ENCODE data around the gene HASPIN. TPM values are rescaled to one million over a fixed set of nuclear protein-coding genes. Genes with fewer than 3 reads are reported as not detected.

HASPIN gene
- total and polyA plus RNA-seq, 2 of the 8 experiments (the other 6 are each of a cell fraction or from before 2014, with no cell fraction given): 7.8 to 29.5 TPM

DNA sequence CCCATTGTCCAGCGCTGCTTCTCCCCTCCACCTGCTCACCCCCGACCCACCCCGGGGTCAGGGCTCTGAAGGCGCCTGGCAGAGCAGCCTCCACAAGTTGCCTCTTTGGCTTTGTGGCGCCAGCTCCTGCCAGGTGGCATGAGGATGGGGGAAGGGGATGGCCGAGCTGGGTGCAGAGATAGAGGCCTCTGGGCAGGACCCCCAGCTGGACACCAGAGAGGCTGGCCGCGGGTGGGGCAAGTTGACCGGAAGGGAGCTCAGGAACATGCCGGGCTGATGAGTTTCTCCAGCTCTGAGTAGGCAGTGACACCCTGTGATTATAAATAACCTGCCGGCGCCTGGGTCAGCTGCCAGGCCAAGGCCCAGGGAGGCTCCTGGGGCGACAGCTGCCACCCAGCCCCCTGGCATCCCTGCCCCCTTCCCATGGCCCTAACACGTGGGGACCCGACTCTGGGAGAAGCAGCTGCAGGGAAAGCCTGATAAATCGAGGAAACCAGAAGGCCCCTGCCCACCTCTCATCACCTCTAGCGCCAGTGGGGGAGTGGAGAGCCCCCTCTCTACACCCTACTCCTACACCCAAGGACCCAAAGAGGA, 28.5 kb upstream of the HASPIN start:
- POLR2A ChIA-PET (ENCODE audit: partially characterized antibody): interaction anchor here (1.0 to 3.1 kb wide), 7 partner anchors 12 to 448 kb away, joined by 3 to 13 read pairs (median 6); partner anchors contain the start of genes CYB5D2, EMC6, HASPIN and TAX1BP3
- H3K4me3 ChIP-seq (ENCODE audit: extremely low read depth in 1 of 4, insufficient read depth in 2 of 4, low read depth in 3 of 4, low read length in 4 of 4): peak overlapping the region; percentile 47 to 70 (median 61)
- H3K36me3 ChIP-seq (ENCODE audit: control insufficient read depth in 2 of 4, insufficient read depth in 4 of 4, low read length in 3 of 4): no peaks in the 10 kb centered on the region
- H2BK20ac ChIP-seq (ENCODE audit: low read length): no peak overlapping the region
- H2AFZ ChIP-seq (ENCODE audit: low read length): no peak overlapping the region; the same call in 1 of the 2 replicates
- H3K56ac ChIP-seq (replicated peaks; ENCODE audit: insufficient read length, low read depth, low read length): no peak overlapping the region
- no peak overlapping the region for H2BK15ac ChIP-seq (ENCODE audit: low read length)
- H2AK5ac ChIP-seq (ENCODE audit: low read depth, low read length): no peak overlapping the region
- H3K4me2 ChIP-seq (ENCODE audit: insufficient read depth in 1 of 2, low read depth in 2 of 2, low read length in 2 of 2): peak overlapping the region; percentile 86 to 96
- H3K18ac ChIP-seq (ENCODE audit: extremely low read depth, low read length): peak overlapping the region; percentile 71; the same call in 1 of the 2 replicates
- no peak overlapping the region for H4K5ac ChIP-seq (ENCODE audit: insufficient read length, low read depth, low read length)
- no peak for FAIRE-seq
- no peak overlapping the region for H3K14ac ChIP-seq (ENCODE audit: insufficient read length)
- H3K23ac ChIP-seq (ENCODE audit: insufficient read length): no peak overlapping the region
- no peak overlapping the region for H2BK5ac ChIP-seq (ENCODE audit: low read depth, low read length)
- peak in 1 of 2 experiments; percentile 58 for DNase-seq (ENCODE audit: low read depth in 1 of 2, low spot score in 2 of 2)
- CTCF ChIA-PET (ENCODE audit: partially characterized antibody): interaction anchor here (0.7 to 3.0 kb wide), 8 partner anchors 12 to 346 kb away, joined by 3 to 20 read pairs (median 4); partner anchors contain the start of gene HASPIN
- H2BK120ac ChIP-seq (replicated peaks; ENCODE audit: low read depth, low read length): no peak overlapping the region
- H3K23me2 ChIP-seq (ENCODE audit: low read depth, low read length): peaks cover 9% of the 10 kb centered on the region; the same call in 1 of the 2 replicates
- no peaks in the 10 kb centered on the region for H3K9me3 ChIP-seq (ENCODE audit: insufficient read depth in 2 of 2, low read depth in 1 of 2, low read length in 1 of 2)
- H2BK12ac ChIP-seq (ENCODE audit: low read depth, low read length): no peak overlapping the region; the same call in 1 of the 2 replicates
- peaks cover 0 to 14% (median 8%) of the 10 kb centered on the region in 4 experiments; a peak in 5 of 7 replicates for H3K4me1 ChIP-seq (replicated peaks in 1 of 4; ENCODE audit: control insufficient read depth in 3 of 4, insufficient read depth in 4 of 4, low read length in 3 of 4)
- no peaks in the 10 kb centered on the region for H3K79me2 ChIP-seq (ENCODE audit: control insufficient read depth in 1 of 2, insufficient read depth in 2 of 2, low read length in 2 of 2)
- no peak overlapping the region for H4K91ac ChIP-seq (replicated peaks; ENCODE audit: insufficient read length, low read length)
- no peak overlapping the region for H4K8ac ChIP-seq (ENCODE audit: extremely low read depth, insufficient read depth, low read length)
- H3K27me3 ChIP-seq (replicated peaks in 1 of 4; ENCODE audit: control insufficient read depth in 3 of 4, extremely low read depth in 1 of 4, insufficient read depth in 3 of 4, low read length in 3 of 4): peaks cover 0 to 22% (median 13%) of the 10 kb centered on the region in 4 experiments; a peak in 6 of 7 replicates
- H3K9ac ChIP-seq (replicated peaks in 1 of 4; ENCODE audit: extremely low read depth in 1 of 4, low read depth in 3 of 4, low read length in 3 of 4): no peak overlapping the region
- no peaks in the 10 kb centered on the region for H3K79me1 ChIP-seq (ENCODE audit: low read depth, low read length)
- peaks cover 0 to 5% of the 10 kb centered on the region in 2 experiments for H4K20me1 ChIP-seq (replicated peaks in 1 of 2; ENCODE audit: control insufficient read depth in 1 of 2, insufficient read depth in 2 of 2, low read length in 2 of 2)
- no peak overlapping the region for H3K4ac ChIP-seq (replicated peaks; ENCODE audit: insufficient read length, low read depth, low read length)
- no peak overlapping the region for H3K27ac ChIP-seq (ENCODE audit: low read depth, low read length)
- 23% methylated on average over 14 of the region's 17 CpGs; no CpG with 5 or more reads in 1 of the 2 experiments for WGBS, 2 experiments (ENCODE audit: extremely low coverage in 1 of 2, insufficient coverage in 1 of 2, insufficient read length in 1 of 2, insufficient replicate concordance in 2 of 2, low coverage in 1 of 2, low lambda C conversion rate in 2 of 2, missing lambda C conversion rate in 1 of 2)
- TF ChIP-seq CBX5 (IDR thresholded peaks at IDR 0.05; ENCODE audit: low read depth, low read length) (no peak), SP4 (IDR thresholded peaks at IDR 0.05; ENCODE audit: low read length) (no peak), EGR1 (IDR thresholded peaks at IDR 0.05; ENCODE audit: borderline replicate concordance, low read depth, low read length) (no peak), CHD1 (IDR thresholded peaks at IDR 0.05; ENCODE audit: low read depth, low read length) (no peak), POLR2A (IDR thresholded peaks at IDR 0.05; ENCODE audit: control extremely low read depth in 1 of 2, low read depth in 2 of 2, low read length in 2 of 2) (no peak), EP300 (IDR thresholded peaks at IDR 0.05; ENCODE audit: borderline replicate concordance in 1 of 2, low read depth in 2 of 2, low read length in 2 of 2) (no peak), RFX5 (IDR thresholded peaks at IDR 0.05; ENCODE audit: borderline replicate concordance, low read depth, low read length) (no peak), KDM4A (IDR thresholded peaks at IDR 0.05; ENCODE audit: low read depth, low read length, severe bottlenecking) (no peak)
- TF ChIP-seq, protein P1, sequence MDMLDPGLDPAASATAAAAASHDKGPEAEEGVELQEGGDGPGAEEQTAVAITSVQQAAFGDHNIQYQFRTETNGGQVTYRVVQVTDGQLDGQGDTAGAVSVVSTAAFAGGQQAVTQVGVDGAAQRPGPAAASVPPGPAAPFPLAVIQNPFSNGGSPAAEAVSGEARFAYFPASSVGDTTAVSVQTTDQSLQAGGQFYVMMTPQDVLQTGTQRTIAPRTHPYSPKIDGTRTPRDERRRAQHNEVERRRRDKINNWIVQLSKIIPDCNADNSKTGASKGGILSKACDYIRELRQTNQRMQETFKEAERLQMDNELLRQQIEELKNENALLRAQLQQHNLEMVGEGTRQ (IDR thresholded peaks at IDR 0.05; ENCODE audit: low read length): no peak
- TF ChIP-seq, protein P2, sequence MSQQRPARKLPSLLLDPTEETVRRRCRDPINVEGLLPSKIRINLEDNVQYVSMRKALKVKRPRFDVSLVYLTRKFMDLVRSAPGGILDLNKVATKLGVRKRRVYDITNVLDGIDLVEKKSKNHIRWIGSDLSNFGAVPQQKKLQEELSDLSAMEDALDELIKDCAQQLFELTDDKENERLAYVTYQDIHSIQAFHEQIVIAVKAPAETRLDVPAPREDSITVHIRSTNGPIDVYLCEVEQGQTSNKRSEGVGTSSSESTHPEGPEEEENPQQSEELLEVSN (IDR thresholded peaks at IDR 0.05): no peak

All from H1 (cell line).